NCI-H1105 (cell line): ENCODE measurements around the gene PACS1.
"Not testable (repeated sequence)": the region's sequence is repeated elsewhere in the genome, so short reads cannot be mapped to it uniquely, and the experiment has no call there.

Experiments used
- DNase-seq: peaks from one replicate; lab custom pipeline; 2025; lab: John Stamatoyannopoulos, UW

PACS1 gene

GRCh38 chr11:66076561-66076960, 6.5 kb downstream of the PACS1 start:
- DNase-seq, result no peak

- no peak for DNase-seq
Observed at GRCh38 chr11:66077927-66078326, 7.9 kb downstream of the PACS1 start.

DNA sequence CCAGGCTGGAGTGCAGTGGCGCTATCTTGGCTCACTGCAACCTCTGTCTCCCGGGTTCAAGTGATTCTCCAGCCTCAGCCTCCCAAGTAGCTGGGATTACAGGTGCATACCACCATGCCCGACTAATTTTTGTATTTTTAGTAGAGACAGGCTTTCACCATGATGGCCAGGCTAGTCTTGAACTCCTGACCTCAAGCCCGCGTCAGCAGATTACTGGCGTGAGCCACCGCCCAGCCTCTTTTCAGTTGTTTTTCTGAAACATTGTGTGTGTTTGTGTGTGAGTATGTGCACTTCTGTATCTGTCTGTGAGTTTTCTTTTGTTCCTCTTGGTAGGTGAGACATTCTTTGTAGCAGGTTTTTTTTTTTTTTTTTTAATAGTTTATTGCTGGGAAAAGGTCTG, 8.9 kb downstream of the PACS1 start:
- DNase-seq, result not testable (repeated sequence)

DNA sequence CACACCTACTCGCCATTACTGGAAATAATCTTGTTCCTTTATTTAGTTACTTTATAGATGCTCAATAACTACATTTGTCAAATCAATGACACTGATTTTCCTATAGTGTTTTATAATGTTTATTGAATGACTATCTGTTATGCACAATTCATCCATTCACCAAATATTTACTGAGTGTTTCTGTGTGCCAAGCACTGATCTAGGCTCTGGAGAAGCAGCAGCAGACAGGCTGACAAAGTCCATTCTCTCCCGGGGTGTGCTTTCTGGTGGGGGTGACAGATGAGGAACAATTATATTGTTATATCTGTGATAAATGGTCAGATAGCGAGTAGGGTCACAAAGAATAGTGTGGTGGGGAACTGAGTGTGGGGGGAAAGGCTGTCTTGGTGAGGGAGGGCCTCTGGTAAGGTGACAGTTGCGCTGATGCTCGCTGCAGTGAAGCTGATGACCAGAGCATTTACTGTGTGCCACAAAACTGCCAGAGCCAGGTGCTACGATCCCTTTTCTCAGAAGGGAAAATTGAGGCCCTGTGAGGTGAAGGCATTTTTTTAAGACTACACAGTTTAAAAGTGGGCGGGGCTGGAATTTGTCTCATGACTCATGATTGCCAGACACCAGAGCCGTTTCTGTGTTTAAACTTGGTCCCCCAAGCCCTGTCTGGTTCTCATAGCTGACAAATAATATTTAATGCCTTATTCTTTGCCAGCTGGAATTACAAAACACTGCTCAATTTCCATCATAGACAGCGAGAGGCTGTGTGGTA, 10.2 kb downstream of the PACS1 start:
- DNase-seq, result no peak

DNA sequence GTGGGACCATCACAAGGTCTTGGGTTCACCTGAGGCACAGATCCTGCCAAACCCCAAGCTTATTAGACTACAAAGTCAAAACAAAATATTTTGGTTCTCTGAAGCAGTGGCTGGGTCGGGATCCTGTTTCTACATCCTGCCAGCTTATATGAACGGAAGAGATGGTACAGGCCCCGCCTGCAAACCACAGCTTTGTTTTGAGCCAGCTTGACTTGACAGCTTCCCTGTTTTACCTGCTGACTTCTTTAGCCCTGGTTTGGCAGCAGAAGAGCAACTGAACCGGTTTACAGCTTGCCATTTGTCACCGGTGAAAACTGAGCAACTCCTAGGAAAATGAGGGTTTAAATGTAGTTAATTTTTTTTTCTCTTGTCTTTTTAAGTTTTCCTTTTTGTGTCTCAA, 11.4 kb downstream of the PACS1 start:
- no peak for DNase-seq

DNA sequence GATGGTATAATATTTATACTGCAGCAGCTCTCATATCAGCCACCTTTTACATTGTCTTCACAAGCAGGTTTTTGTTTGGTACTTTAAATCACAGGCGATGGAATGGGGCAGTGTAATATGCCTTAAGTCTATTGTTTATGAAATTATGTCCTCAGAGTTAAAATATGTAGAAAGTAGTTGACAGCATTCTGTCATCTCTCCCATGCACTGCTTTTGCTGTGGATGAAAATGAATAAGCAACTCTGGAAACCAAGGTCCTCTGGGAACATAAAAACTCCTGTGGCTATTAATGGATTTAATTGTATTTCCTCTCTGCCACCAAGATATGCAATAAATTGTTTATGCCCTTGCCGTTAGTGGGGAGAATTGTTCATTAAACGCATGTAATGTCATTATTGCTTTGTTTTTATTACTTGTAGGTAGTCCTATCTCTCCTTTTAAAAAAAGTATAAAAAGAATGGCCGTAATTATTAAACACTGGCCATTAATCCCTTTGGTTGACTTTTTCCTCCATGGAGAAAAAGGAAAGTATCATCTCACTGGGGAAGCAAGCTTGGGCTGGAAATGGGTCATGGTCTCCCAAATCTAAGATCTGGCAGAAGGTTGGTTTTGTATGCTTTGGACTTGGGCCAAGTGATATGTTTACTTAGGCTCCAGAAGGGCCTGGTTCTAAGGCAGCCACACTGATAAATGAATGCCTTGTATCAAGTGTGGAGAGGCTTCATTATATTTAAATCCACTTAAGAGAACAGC, 13.1 kb downstream of the PACS1 start:
- DNase-seq, result peak; percentile 82

DNA sequence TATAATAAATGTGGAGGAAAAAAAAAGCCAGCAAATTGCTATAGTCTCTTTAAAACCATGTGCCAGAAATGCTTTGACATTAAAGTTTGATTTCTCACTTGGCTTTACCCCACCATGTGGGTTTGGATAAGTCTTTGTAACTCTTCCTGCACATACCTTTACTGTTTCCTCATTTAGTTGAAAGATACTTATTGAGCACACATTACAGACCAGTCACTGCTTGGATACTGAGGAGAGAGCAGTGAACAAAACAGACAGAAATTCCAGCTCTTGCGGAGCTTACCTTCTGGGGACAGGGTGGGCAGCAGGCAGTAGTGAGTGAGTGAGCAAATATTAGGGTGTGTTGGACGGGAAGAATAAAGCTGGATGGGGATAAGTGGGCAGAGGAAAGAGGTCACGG, 13.7 kb downstream of the PACS1 start:
- no peak for DNase-seq

DNA sequence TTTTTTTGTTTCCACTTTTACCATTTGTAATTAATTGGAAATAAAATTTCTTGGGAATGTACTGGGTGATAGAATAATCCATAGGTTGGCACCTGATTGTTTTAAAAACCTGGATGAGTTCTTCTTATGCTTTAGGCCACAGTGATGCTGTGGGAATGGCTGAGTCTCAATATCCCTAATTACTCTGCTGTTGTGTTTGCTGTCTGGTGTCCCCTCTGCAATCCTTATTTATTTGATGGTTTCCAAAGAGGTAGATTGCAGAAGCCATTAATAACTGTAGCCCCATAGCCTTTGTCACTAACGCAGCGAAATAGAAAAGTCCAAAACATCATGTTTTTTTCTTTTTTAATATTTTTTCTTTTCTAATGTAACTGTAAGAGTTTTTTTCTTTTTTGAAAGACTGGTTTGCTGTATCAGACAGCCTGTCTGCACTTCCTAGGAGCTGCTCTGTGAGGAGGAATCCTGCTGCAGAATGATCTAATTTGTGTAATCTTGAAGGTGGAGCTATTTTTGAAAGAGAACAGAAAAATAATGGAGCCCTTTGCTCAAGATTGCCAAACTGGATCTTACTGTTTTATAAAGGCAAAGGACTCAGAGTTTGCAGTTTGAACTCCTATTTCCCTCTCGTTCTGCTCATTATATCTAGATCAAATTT, 14.9 kb downstream of the PACS1 start:
- DNase-seq, result no peak

DNA sequence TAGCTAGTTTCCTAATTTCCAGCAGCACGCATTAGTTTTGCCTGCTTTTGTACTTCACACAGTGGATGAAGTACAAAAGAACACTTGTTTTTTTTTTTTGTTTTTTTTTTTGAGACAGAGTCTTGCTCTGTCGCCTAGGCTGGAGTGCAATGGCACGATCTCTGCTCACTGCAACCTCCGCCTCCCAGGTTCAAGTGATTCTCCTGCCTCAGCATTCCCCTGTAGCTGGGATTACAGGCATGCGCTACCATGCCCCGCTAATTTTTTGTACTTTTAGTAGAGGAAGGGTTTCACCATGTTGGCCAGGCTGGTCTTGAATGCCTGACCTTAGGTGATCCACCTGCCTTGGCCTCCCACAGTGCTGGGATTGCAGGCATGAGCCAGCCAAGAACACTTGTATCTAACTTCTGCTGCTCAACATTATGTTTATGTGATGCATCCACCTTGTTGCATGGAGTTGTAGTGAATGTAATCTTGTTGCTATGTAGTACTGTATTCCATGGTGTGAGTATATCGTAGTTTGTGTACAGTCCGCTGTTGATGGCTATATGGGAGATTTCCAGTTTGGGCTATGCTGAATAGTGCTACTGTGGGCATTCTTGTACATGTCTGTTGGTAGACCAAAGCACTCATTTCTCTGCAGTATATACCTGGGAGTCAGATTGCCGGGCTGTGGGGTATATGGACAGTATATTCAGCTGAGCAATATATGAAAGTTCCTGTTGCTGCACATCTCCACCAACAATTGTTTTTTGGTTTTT, 17.3 kb downstream of the PACS1 start:
- no peak for DNase-seq

DNA sequence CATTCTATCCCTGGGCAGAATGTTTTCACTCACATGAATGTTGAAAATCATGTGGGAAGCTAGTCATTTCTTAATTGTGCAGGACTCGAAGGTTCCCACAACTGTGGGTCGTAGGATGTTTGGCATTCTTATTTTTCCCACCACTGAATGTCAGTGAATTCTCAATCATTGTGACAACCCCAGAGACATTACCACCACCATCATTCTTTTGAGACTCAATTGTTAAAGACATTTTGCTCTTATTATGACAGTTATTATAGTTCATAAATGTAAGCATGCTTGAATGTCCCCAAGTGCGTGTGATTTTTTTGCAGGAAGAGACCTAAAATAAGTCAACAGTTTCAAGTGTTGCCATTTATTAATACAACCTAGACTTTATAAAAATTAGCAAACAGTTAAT, 19.0 kb downstream of the PACS1 start:
- no peak for DNase-seq

DNA sequence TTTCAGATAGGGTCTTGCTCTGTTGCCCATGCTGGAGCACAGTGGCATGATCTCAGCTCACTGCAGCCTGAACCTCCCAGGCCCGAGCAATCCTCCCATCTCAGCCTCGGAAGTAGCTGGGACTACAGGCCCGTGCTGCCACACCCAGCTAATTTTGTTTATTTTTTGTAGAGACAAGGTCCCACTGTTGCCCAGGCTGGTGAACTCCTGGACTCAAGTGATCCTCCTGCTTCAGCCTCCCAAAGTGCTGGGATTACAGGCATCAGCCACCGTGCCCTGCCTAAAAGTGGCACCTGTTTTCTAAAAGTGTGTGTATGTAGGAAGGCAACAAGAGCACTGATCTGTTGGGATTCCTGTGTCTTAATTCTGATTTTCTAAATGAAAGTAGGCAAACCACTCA, 20.2 kb downstream of the PACS1 start:
- no peak for DNase-seq

- not testable (repeated sequence) for DNase-seq
Observed at GRCh38 chr11:66092125-66092524, 22.1 kb downstream of the PACS1 start.

DNA sequence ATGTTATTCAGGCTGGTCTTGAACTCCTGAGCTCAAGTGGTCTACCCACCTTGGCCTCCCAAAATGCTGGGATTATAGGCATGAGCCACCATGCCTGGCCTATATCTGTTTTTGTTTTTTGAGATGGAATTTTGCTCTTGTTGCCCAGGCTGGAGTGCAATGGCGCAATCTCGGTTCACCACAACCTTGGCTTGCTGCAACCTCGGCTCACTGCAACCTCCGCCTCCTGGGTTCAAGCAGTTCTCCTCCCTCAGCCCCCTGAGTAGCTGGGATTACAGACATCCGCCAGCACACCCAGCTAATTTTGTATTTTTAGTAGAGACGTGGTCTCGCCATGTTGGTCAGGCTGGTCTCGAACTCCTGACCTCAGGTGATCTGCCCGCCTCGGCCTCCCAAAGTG, 29.7 kb downstream of the PACS1 start:
- DNase-seq, result not testable (repeated sequence)

DNA sequence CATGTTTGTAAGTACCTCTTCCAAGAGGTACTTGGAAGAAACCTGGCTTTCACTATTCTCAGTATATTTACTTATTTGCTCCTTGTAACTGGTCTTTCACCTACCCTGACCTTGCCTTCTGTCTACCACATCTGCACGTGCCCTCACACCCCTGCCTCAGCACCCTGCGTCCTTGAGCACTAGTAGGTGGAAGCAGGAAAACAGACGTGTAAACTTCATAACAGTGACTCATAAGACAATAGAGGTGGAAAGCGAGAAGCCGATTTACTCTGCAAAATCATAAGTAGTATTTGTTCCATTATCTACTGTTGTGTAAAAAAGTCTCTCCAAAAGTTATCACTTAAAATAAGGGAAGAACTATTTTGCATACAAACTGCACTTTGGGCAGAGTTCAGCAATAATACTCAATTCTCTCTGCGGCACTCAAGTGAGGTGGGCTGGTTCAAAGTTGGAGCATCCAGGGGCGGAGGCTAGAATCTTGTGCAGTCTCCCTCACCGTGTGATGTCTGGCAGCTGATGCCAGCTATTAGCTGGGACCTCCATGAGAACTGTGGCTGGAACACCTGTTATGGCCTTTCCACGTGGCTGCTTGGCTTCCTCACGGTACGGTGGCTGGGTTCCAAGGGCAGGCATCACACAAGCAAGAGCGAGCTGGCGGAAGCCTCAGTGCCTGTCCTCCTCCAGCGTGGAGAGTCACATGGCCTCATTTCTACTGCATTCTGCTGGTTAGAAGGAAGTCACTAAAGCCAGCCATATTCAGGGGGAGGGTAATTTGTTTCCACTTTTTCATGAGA, 30.4 kb downstream of the PACS1 start:
- DNase-seq, result peak; percentile 92

GRCh38 chr11:66101066-66101464, 31.0 kb downstream of the PACS1 start:
- no peak for DNase-seq

DNA sequence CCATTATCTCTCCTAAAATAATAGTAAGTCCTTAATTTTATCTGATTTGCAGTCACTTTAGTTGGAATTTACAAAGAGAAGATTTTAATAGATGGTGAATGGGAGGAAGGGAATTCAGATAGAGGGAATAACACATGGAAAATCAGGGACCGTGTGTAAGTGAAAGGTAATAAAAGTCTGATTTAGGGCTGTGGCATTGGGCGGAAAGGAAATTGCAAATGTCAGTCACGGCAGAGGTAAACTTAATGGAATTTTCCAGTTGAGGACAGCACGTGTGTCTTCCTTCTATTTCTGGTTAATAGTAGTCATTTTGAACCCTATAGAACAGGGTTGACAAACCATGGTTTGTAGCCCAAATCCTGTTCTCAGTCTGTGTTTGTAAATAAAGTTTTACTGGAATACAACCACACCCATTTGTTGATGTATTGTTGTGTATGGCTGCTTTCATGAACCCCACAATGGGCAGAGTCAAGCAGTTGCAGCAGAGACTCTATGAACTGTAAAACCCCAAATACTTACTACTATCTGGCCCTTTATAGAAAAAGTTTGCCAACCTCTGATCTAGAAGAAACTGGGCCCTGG, 34.1 kb downstream of the PACS1 start:
- no peak for DNase-seq

GRCh38 chr11:66106786-66107599, 36.9 kb downstream of the PACS1 start:
- no peak for DNase-seq

GRCh38 chr11:66107600-66108510, 37.8 kb downstream of the PACS1 start:
- no peak for DNase-seq

GRCh38 chr11:66109294-66109693, 39.2 kb downstream of the PACS1 start:
- DNase-seq, result no peak
